Osteocyte (in vitro differentiated cells): Measurements from ENCODE around the gene C12orf57. TPM values are rescaled to one million over a fixed set of nuclear protein-coding genes. Genes with fewer than 3 reads are reported as not detected.

ENCODE experiments used
- DNase-seq: peaks from one replicate; pipeline ENCODE4 v3.0.0; 2021; ENCODE audit warnings: mixed read lengths; ENCODE audit not compliant: unreplicated experiment; ENCODE audit errors: extremely low spot score
- H3K27ac Mint-ChIP-seq: one replicate; pipeline ENCODE4 v1.8.0; 2021; ENCODE audit warnings: mild to moderate bottlenecking, mixed read lengths; ENCODE audit not compliant: unreplicated experiment
- H3K27me3 Mint-ChIP-seq: one replicate; pipeline ENCODE4 v1.8.0; 2021; ENCODE audit warnings: mixed read lengths; ENCODE audit not compliant: unreplicated experiment
- H3K36me3 Mint-ChIP-seq: one replicate; pipeline ENCODE4 v1.8.0; 2021; ENCODE audit warnings: mixed read lengths; ENCODE audit not compliant: unreplicated experiment
- H3K4me1 Mint-ChIP-seq: one replicate; pipeline ENCODE4 v1.8.0; 2021; ENCODE audit warnings: mixed read lengths; ENCODE audit not compliant: unreplicated experiment
- H3K4me3 Mint-ChIP-seq: one replicate; pipeline ENCODE4 v1.8.0; 2021; ENCODE audit warnings: mild to moderate bottlenecking, moderate library complexity, mixed read lengths; ENCODE audit not compliant: unreplicated experiment
- H3K9me3 Mint-ChIP-seq: one replicate; pipeline ENCODE4 v1.8.0; 2021; ENCODE audit warnings: mixed read lengths; ENCODE audit not compliant: unreplicated experiment
- CTCF ChIP-seq: fragments of 200-600 bp; sonication (generic); IDR thresholded peaks from 2 replicates; pipeline ENCODE4 v1.5.0; 2021; ENCODE audit warnings: antibody characterized with exemption, mild to moderate bottlenecking, moderate library complexity
- total RNA-seq: library from RNA; stranded (reverse); gene quantifications from 2 replicates; pipeline ENCODE4 v1.2.1, GENCODE V29; 2021

C12orf57 gene
- total RNA-seq, 1 donor from 2014 or later, result 309 TPM

- no peaks in the 10 kb centered on the region for H3K27me3 Mint-ChIP-seq
- H3K4me3 Mint-ChIP-seq, result no peak overlapping the region
- no peak for DNase-seq
- peaks cover 24% of the 10 kb centered on the region for H3K4me1 Mint-ChIP-seq
- peak overlapping the region; percentile 78 for H3K27ac Mint-ChIP-seq
- no peaks in the 10 kb centered on the region for H3K9me3 Mint-ChIP-seq
- TF ChIP-seq CTCF, result no peak
- peaks cover 21% of the 10 kb centered on the region for H3K36me3 Mint-ChIP-seq
Measured at GRCh38 chr12:6964605-6965025, 20.8 kb downstream of the C12orf57 start.

DNA sequence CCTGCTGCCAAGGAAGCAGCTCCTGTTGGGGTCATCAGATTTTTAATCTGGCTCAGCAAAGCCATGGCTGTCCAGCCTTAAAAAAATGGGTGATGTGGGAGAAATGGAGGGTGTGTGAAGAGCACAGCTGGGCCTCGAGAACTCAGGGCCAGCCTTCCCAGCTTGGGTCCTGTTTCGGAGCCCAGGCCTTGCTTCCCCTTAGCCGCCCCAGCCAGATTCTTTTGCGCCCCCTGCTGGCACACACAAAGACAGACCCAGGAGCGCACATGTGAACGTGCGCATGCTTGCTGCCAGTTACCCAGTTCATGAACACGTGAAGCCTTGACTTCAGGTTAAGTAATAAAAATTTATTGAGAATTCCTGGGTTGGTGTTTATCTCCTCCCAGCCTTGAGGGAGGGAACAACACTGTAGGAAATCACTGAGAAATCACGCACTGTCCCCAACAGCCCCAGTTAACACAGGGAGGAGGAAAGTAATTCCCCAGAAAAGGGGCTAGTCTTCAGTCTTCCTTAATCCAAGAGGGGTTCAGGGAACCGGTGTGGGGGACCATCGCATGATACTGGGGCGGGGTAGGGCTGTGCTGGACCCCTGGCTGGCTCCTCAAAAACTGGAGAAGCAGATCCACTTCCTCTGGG is 21.3 kb downstream of the C12orf57 start:
- H3K4me3 Mint-ChIP-seq, result no peak overlapping the region

GRCh38 chr12:6965714-6966113 is 21.9 kb downstream of the C12orf57 start:
- TF ChIP-seq CTCF, result no peak
- no peak overlapping the region for H3K4me3 Mint-ChIP-seq
- peaks cover 21% of the 10 kb centered on the region for H3K36me3 Mint-ChIP-seq
- no peaks in the 10 kb centered on the region for H3K9me3 Mint-ChIP-seq
- no peak for DNase-seq
- no peaks in the 10 kb centered on the region for H3K27me3 Mint-ChIP-seq
- H3K4me1 Mint-ChIP-seq, result peaks cover 27% of the 10 kb centered on the region
- H3K27ac Mint-ChIP-seq, result peak overlapping the region; percentile 78

More for the DNA sequence above, 21.3 kb downstream of the C12orf57 start:
- Mint-ChIP-seq H3K36me3 (peaks cover 21% of the 10 kb centered on the region), H3K4me1 (peaks cover 27% of the 10 kb centered on the region), H3K27me3 (no peaks in the 10 kb centered on the region), H3K27ac (peak overlapping the region; percentile 78), H3K9me3 (no peaks in the 10 kb centered on the region)
- peak; percentile 91 for TF ChIP-seq CTCF
- DNase-seq, result peak; percentile 92

- H3K4me1 Mint-ChIP-seq, result peaks cover 32% of the 10 kb centered on the region
- no peak overlapping the region for H3K4me3 Mint-ChIP-seq
- H3K27ac Mint-ChIP-seq, result no peak overlapping the region
Measured at GRCh38 chr12:6966351-6966750, 22.5 kb downstream of the C12orf57 start.

More at GRCh38 chr12:6966351-6966750, 22.5 kb downstream of the C12orf57 start:
- no peaks in the 10 kb centered on the region for H3K27me3 Mint-ChIP-seq
- no peak for DNase-seq
- no peak for TF ChIP-seq CTCF
- H3K9me3 Mint-ChIP-seq, result no peaks in the 10 kb centered on the region
- peaks cover 21% of the 10 kb centered on the region for H3K36me3 Mint-ChIP-seq
